Vagina (tissue), 2 donors: ENCODE measurements around the gene CADM1. TPM values are rescaled to one million over a fixed set of nuclear protein-coding genes. Genes with fewer than 3 reads are reported as not detected.

Experiments used
- DNase-seq, 2 donors: peaks; one replicate each; pipeline ENCODE4 v3.0.0-alpha.2; 2017; ENCODE audit errors: extremely low spot score in 2 of 2
- H3K27ac ChIP-seq: fragments of 200-600 bp; sonication (generic); one replicate; pipeline ENCODE4 v1.5.1; 2019
- H3K27me3 ChIP-seq: fragments of 200-600 bp; sonication (generic); one replicate; pipeline ENCODE4 v1.5.1; 2019
- H3K36me3 ChIP-seq, 2 donors: fragments of 200-600 bp; sonication (generic); one replicate each; pipeline ENCODE4 v1.5.1; 2017 to 2019
- H3K4me1 ChIP-seq: fragments of 200-600 bp; sonication (generic); one replicate; pipeline ENCODE4 v1.5.1; 2019
- H3K4me3 ChIP-seq, 2 donors: fragments of 200-600 bp; sonication (generic); 1 replicate in 1 of 2; 2 replicates in 1 of 2; pipeline ENCODE4 v1.5.1; 2016 to 2019
- H3K9me3 ChIP-seq: fragments of 200-600 bp; sonication (generic); one replicate; pipeline ENCODE4 v1.5.1; 2019
- CTCF ChIP-seq, 3 experiments: fragments of 450-650 bp in 2 of 3; fragments of 200-600 bp in 1 of 3; sonication (generic) in 1 of 3; IDR thresholded peaks; one replicate each; pipeline ENCODE4 v1.5.1; 2017 to 2019; ENCODE audit warnings: antibody characterized with exemption in 3 of 3, mild to moderate bottlenecking in 2 of 3, moderate library complexity in 2 of 3
- POLR2A ChIP-seq, 2 donors: fragments of 450-650 bp; IDR thresholded peaks; one replicate each; pipeline ENCODE4 v1.6.1; 2017; ENCODE audit warnings: antibody characterized with exemption in 2 of 2, mild to moderate bottlenecking in 2 of 2, moderate library complexity in 2 of 2
- POLR2AphosphoS5 ChIP-seq, 2 donors: sonication (generic); formaldehyde crosslinking; IDR thresholded peaks; one replicate each; pipeline ENCODE4 v1.9.0; 2017; ENCODE audit warnings: antibody characterized with exemption in 2 of 2, mild to moderate bottlenecking in 2 of 2, low read depth in 1 of 2; ENCODE audit not compliant: insufficient read depth in 1 of 2
- intact Hi-C: fragments of 100-400 bp; cut with DNase I; formaldehyde crosslinking; loops from one replicate; pipeline ENCODE4 v1.15.1; 2023
- total RNA-seq: library from RNA; depleted of rRNA; stranded (reverse); fragments of >200 nt; gene quantifications from one replicate; pipeline ENCODE4 v1.2.3, GENCODE V29; 2016

CADM1 gene
- total RNA-seq, 1 donor from 2014 or later = 37.1 TPM

GRCh38 chr11:115349335-115350017 lies 154.7 kb downstream of the CADM1 start:
- intact Hi-C loops = no loop called here
- Histone ChIP-seq H3K27me3 (no peaks in the 10 kb centered on the region), H3K36me3 (no peaks in the 10 kb centered on the region), H3K27ac (no peak overlapping the region), H3K4me3 (no peak overlapping the region), H3K9me3 (no peaks in the 10 kb centered on the region), H3K4me1 (no peaks in the 10 kb centered on the region)
- TF ChIP-seq CTCF (IDR thresholded peaks at IDR 0.05) (no peak), POLR2AphosphoS5 (IDR thresholded peaks at IDR 0.05; ENCODE audit: insufficient read depth in 1 of 2, low read depth in 1 of 2) (no peak), POLR2A (IDR thresholded peaks at IDR 0.05) (no peak)
- DNase-seq = no peak

GRCh38 chr11:115348416-115348815 lies 155.8 kb downstream of the CADM1 start:
- H3K4me1 ChIP-seq = no peaks in the 10 kb centered on the region
- no peak for TF ChIP-seq CTCF (IDR thresholded peaks at IDR 0.05)
- TF ChIP-seq POLR2A (IDR thresholded peaks at IDR 0.05) = no peak
- TF ChIP-seq POLR2AphosphoS5 (IDR thresholded peaks at IDR 0.05; ENCODE audit: insufficient read depth in 1 of 2, low read depth in 1 of 2) = no peak
- H3K4me3 ChIP-seq = no peak overlapping the region
- H3K27ac ChIP-seq = no peak overlapping the region
- DNase-seq = no peak
- intact Hi-C loops = no loop called here
- no peaks in the 10 kb centered on the region for H3K9me3 ChIP-seq
- H3K36me3 ChIP-seq = no peaks in the 10 kb centered on the region
- no peaks in the 10 kb centered on the region for H3K27me3 ChIP-seq

GRCh38 chr11:115347106-115347505 lies 157.1 kb downstream of the CADM1 start:
- intact Hi-C loops = no loop called here
- Histone ChIP-seq H3K4me1 (no peaks in the 10 kb centered on the region), H3K9me3 (no peaks in the 10 kb centered on the region), H3K36me3 (no peaks in the 10 kb centered on the region), H3K27me3 (no peaks in the 10 kb centered on the region), H3K27ac (no peak overlapping the region), H3K4me3 (no peak overlapping the region)
- no peak for DNase-seq
- TF ChIP-seq CTCF (IDR thresholded peaks at IDR 0.05) (no peak), POLR2AphosphoS5 (IDR thresholded peaks at IDR 0.05; ENCODE audit: insufficient read depth in 1 of 2, low read depth in 1 of 2) (no peak), POLR2A (IDR thresholded peaks at IDR 0.05) (no peak)

- no peak for DNase-seq
- H3K27ac ChIP-seq = no peak overlapping the region
- TF ChIP-seq CTCF (IDR thresholded peaks at IDR 0.05) = no peak
- no peaks in the 10 kb centered on the region for H3K9me3 ChIP-seq
- no peaks in the 10 kb centered on the region for H3K4me1 ChIP-seq
- H3K4me3 ChIP-seq = no peak overlapping the region
- intact Hi-C loops = no loop called here
- no peaks in the 10 kb centered on the region for H3K36me3 ChIP-seq
- no peaks in the 10 kb centered on the region for H3K27me3 ChIP-seq
Measured at GRCh38 chr11:115345840-115346239, 158.4 kb downstream of the CADM1 start.

GRCh38 chr11:115345361-115345760 lies 158.9 kb downstream of the CADM1 start:
- intact Hi-C loops = no loop called here
- Histone ChIP-seq H3K4me1 (no peaks in the 10 kb centered on the region), H3K4me3 (no peak overlapping the region), H3K27me3 (no peaks in the 10 kb centered on the region), H3K9me3 (no peaks in the 10 kb centered on the region), H3K36me3 (no peaks in the 10 kb centered on the region), H3K27ac (no peak overlapping the region)
- no peak for TF ChIP-seq CTCF (IDR thresholded peaks at IDR 0.05)
- TF ChIP-seq POLR2AphosphoS5 (IDR thresholded peaks at IDR 0.05; ENCODE audit: insufficient read depth in 1 of 2, low read depth in 1 of 2) = no peak
- TF ChIP-seq POLR2A (IDR thresholded peaks at IDR 0.05) = no peak
- no peak for DNase-seq
